ENCODE measurements around the gene CTSF.
"Not testable (repeated sequence)": the region's sequence is repeated elsewhere in the genome, so short reads cannot be mapped to it uniquely, and the experiment has no call there.

CTSF gene

GRCh38 chr11:66568124-66568916, at the start of gene CTSF:
CTSF (minus strand) TSS chr11:66568606; CDS start chr11:66568486, 120 bp downstream.
- DNase-seq = peak; percentile 82

DNA sequence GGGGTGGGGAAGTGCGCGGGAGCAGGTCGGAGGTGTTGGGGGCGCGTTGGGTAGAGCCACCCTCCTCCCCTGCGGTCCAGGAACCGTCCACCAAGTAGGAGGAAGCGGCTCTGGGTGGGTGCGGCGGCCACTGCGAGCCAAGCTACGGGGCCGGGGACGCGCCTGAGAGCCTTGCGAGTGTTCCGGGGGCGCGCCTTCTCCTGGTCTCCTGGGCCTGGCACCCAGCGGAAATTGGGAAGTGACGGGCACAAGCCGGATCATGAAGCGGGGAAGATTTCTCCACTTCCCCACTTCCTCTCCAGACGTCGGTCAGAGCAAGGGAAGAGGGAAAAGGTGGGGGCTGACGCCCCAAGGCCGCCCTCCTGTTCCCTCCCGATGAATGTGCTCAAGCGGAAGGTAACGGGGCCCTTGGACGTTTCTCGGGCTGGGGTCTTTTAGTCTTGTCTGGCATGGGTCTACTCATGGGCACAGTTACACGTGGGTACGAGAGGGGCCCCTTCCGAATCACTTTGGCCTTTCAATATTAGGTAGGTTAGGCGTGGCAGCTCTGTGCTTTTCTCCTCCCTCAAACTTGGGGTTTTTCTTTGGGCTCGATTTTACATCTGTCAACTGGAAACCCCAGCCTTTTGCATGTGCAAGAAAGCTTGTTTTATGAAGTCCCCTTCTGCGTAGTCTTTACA, 48.9 kb upstream of the CTSF start:
- DNase-seq = peak; percentile 65

GRCh38 chr11:66616379-66617154, 48.2 kb upstream of the CTSF start, which contains the start of gene RBM14:
RBM14 (plus strand) TSS chr11:66616630; CDS start chr11:66616721, 91 bp downstream.
- DNase-seq = peak; percentile 100

DNA sequence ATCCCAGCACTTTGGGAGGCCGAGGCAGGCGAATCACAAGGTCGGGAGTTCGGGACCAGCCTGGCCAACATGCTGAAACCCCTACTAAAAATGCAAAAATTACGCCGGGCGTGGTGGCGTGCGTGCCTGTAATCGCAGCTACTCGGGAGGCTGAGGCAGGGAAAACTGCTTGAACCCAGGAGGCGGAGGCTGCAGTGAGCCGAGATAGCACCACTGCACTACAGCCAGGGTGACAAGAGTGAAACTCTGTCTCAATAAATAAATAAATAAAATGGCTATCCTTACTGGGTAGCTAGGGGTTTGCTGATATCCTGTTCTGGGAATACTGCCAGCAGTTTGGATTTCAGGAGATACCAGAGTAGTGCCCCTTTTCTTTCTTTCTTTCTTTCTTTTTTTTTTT, 45.7 kb upstream of the CTSF start:
- no peak for DNase-seq

DNA sequence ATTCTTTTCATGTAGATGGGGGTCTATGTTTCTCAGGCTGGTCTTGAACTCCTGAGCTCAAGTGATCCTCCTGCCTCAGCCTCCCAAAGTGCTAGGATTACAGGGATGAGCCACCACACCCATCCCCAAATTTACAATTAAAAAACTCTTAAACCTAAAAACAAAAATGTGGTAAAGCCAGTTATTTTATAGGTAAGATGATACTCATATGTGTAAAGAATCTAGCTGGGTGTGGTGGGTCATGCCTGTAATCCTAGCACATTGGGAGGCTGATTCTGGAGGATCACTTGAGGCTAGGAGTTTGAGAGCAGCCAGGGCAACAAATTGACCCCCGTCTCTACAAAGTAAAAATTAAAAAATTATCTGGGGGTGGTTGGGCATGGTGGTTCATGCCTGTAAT, 44.1 kb upstream of the CTSF start:
- no peak for DNase-seq

DNA sequence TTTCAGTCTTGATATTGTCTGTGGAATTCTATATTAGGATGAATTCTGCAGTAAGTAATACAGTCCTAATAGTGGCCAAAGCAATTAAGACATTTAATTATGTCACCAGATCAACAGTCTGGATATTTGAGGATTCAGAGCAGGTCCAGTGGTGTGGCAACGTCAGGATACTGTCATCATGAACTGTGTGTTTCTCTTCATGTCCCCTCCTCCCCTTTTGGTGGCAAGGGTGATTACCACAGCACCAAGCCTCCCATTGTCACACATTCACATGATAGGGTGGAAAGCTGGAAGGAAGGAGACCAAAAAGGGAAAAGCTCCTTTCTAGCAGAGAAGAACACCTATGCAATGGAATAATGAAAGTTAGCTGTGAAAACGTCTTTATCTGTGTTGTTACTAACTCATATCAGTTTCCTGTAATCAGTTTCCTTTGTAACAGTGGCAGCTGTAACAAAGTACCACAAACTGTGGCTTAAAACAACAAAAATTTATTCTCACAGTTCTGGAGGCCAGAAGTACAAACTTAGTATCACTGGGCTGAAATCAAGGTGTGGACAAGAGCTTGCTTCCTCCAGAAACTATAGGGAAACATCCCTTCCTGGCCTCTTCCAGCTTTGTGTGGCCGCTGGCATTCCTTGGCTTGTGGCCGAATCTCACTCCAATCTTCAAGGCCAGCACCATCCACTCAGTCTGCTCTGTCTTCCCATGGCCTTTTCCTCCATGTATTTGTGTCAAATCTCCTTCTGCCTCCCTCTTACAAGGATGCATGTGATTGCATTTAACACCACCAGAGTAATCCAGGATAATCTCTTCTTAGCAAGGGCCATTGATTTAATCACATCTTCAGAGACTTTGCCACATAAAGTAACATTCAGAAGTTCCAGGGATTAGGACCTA, 41.6 kb upstream of the CTSF start:
- DNase-seq = no peak

- peak; percentile 35 for DNase-seq
Measured at GRCh38 chr11:66607126-66607834, 38.9 kb upstream of the CTSF start.

DNA sequence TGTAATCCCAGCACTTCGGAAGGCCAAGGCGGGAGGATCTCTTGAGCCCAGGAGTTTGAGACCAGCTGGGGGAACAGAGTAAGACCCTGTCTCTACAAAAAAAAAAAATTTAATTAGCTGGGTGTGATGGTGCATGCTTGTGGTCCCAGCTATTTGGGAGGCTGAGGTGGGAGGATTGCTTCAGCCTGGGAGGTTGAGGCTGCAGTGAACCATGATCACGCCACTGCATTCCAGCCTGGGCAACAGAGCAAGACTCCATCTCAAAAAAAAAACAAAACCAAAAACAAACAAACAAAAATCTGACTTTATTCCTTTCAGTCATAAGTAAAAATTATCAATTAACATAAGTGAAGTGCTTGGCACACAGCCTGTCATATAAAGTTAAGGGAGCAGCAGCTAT, 38.2 kb upstream of the CTSF start:
- not testable (repeated sequence) for DNase-seq

- DNase-seq = no peak
Measured at GRCh38 chr11:66604155-66604554, 35.7 kb upstream of the CTSF start.

DNA sequence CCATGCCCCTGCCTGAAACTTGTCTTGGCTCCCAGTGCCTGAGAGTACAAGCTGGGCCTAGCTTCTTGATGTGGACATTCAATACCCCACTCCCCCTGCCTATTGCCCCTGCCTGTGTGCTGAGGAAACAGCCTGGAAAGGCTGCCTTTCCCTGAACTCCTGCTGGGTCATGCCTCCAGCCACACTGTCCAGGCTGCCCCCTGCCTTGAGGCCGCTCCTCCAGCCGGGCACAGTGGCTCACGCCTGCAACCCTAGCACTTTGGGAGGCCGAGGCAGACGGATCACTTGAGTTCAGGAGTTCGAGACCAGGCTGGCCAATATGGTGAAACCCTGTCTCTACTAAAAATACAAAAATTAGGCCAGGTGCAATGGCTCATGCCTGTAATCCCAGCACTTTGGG, 34.7 kb upstream of the CTSF start:
- DNase-seq = no peak

GRCh38 chr11:66600631-66601233, 32.3 kb upstream of the CTSF start:
- no peak for DNase-seq

- no peak for DNase-seq
Measured at GRCh38 chr11:66600219-66600618, 31.8 kb upstream of the CTSF start.

- DNase-seq = no peak
Measured at GRCh38 chr11:66598993-66599392, 30.6 kb upstream of the CTSF start.

GRCh38 chr11:66595245-66595904, 27.0 kb upstream of the CTSF start:
- DNase-seq = no peak

DNA sequence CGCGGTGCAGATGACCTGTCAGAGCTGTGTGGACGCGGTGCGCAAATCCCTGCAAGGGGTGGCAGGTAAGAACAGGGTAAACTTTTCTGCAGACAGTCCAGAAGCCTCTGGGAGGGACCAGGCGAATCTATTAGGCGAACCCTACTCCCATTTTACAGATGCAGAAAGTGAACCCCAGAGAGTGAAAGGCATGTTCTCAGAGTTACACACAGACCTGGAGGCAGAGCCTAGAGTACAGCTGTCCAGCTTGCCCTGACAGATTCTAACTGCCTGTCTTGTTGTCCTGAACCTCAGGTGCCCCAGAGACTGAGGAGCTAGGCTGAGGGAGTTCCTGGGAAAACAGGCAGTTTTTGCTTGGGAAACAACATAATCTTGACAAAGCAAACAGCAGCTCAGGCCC, 25.2 kb upstream of the CTSF start:
- no peak for DNase-seq

DNA sequence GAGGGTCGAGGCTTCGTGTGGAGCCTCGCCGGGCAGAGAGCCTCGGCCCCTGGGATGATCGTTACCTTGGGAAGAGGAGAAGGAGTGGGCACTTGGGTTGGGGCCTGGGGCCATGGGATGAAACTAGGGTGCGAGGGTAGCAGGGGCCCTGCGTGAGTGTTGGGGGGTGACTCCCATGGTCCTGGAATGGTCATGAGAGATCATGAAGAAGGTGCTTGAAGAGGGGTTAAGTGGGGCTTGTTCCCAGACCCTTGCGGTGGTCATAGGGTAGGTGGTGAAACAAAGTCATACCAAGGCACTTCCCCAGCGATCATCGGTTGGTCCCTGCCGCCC, 24.9 kb upstream of the CTSF start:
- DNase-seq = no peak

DNA sequence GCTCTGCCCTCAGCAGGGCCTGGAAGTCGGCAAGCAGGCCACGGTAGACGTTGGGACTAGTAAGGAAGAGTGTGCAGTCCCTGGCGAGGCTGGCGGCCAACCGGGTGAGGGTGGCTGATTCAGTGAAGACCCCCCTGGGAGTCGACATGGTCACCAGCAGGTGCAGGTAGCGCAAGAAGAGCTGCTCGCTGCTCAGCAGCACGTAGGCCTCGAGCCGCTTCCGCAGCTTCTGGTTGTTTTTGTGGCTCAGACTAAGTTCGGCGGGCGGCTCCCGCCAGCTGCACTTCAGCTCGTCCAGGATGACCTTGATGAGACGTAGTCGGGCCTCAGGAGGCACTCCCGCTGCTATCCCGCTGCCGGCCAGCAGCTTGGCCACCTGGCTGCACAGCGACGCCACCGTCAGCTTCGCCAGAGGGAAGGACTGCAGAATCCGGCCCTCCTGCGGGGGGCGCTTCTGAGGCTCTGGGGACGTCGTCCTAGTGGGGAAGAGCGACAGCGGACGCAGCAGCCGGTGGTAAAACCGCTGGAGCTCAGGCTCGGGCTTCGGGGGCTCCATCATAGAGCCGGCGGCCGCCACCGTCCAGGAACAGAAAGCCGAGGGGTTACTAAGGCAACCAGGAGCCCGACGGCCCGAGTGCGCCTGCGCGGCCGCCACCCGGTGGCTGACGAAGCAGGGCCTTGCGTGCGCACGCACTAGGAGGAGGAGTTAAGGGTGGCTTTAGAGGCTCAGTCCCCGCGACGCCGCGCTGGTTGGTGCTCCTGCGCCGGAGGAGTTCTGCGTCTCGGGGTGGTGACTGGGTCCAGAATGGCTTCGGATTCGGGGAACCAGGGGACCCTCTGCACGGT, 24.3 kb upstream of the CTSF start, which contains the start of the genes CCDC87 and CCS:
Gene CCDC87, minus strand, starts transcription at position 607 of the 846 bp plus-strand sequence. Its CDS starts 48 bp downstream, at position 559.
Gene CCS, plus strand, starts transcription at position 729 of the 846 bp plus-strand sequence. Its CDS starts 77 bp downstream, at position 806.
- DNase-seq = peak; percentile 95

- no peak for DNase-seq
Measured at GRCh38 chr11:66591175-66591574, 22.8 kb upstream of the CTSF start.

- DNase-seq = no peak
Measured at GRCh38 chr11:66589996-66590675, 21.7 kb upstream of the CTSF start.
